Fibroblast of pulmonary artery (primary cell): ENCODE data around the gene SLC26A11.
"Not testable (repeated sequence)": the region's sequence is repeated elsewhere in the genome, so short reads cannot be mapped to it uniquely, and the experiment has no call there.

Experiments used
- DNase-seq: peaks from one replicate; pipeline ENCODE4 v3.0.0-alpha.2; 2010; ENCODE audit warnings: low read depth
- H3K4me3 ChIP-seq: replicated peaks from 2 replicates; pipeline ENCODE4 v1.5.1; 2011; ENCODE audit warnings: low read depth, mild to moderate bottlenecking, control low read depth, low read length, moderate library complexity
- CTCF ChIP-seq: IDR thresholded peaks from 2 replicates; pipeline ENCODE4 v1.5.1; 2011; ENCODE audit warnings: mild to moderate bottlenecking, control low read depth, low read length, inconsistent platforms; ENCODE audit errors: missing control alignments

The SLC26A11 gene

GRCh38 chr17:80253631-80254395, 33.6 kb downstream of the SLC26A11 start:
- H3K4me3 ChIP-seq, result no peak overlapping the region

GRCh38 chr17:80254396-80255251, 34.4 kb downstream of the SLC26A11 start:
- no peak for TF ChIP-seq CTCF
- no peak overlapping the region for H3K4me3 ChIP-seq
- peak; percentile 83 for DNase-seq

More at GRCh38 chr17:80253631-80254395, 33.6 kb downstream of the SLC26A11 start:
- no peak for TF ChIP-seq CTCF
- no peak for DNase-seq

GRCh38 chr17:80256034-80256350, 35.8 kb downstream of the SLC26A11 start:
- no peak overlapping the region for H3K4me3 ChIP-seq
- no peak for DNase-seq
- no peak for TF ChIP-seq CTCF

- no peak for DNase-seq
- no peak overlapping the region for H3K4me3 ChIP-seq
- no peak for TF ChIP-seq CTCF
Observed at GRCh38 chr17:80257716-80258213, 37.5 kb downstream of the SLC26A11 start.

- not testable (repeated sequence) for H3K4me3 ChIP-seq, DNase-seq
Observed at GRCh38 chr17:80258296-80258695, 38.1 kb downstream of the SLC26A11 start.

- H3K4me3 ChIP-seq, result peak overlapping the region; percentile 51
- DNase-seq, result no peak
- TF ChIP-seq CTCF, result no peak
Observed at GRCh38 chr17:80259457-80260068, 39.3 kb downstream of the SLC26A11 start.

- peak overlapping the region; percentile 51 for H3K4me3 ChIP-seq
- TF ChIP-seq CTCF, result no peak
- DNase-seq, result peak; percentile 69
Observed at GRCh38 chr17:80260069-80260535, 39.9 kb downstream of the SLC26A11 start.
